Measurements from ENCODE around the gene LCN10.
A peak's percentile ranks its signal among the peaks of the same experiment; 100 is the strongest.
"Not testable (repeated sequence)": the region's sequence is repeated elsewhere in the genome, so short reads cannot be mapped to it uniquely, and the experiment has no call there.

Gene LCN10

DNA sequence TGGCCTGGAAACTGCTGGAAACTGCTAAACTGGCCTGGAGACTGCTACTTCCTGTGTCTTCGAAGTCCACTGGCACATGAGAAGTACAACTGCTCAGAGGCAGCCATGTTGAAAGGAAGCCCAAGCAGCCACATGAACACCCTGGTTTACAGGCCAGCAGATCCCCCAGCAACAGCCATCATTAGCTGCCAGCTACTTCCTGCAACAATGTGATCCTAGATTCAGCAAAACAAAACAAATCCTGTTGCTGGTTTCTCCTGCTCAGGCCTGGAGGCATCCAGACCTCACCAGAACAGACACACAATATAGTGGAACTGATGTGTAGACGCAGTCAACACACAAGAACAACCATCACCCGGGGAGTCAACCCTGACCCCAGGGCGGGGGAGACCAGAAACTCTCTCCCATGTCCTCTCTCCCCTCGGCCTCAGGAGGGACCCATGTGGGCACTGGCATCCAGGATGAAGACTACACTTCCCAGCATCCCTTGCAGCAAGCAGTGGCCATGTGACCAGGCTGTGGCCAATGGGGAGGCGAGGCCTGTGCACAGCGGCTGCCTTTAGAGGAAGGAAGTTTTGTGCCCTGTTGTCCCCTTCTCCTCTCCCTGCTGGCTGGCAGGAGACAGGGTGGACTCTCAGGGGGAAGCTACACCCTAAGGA, 30.8 kb upstream of the LCN10 start:
- FAIRE-seq (peak; percentile 24), DNase-seq (ENCODE audit: extremely low spot score, insufficient read length, low read depth) (no peak)

DNA sequence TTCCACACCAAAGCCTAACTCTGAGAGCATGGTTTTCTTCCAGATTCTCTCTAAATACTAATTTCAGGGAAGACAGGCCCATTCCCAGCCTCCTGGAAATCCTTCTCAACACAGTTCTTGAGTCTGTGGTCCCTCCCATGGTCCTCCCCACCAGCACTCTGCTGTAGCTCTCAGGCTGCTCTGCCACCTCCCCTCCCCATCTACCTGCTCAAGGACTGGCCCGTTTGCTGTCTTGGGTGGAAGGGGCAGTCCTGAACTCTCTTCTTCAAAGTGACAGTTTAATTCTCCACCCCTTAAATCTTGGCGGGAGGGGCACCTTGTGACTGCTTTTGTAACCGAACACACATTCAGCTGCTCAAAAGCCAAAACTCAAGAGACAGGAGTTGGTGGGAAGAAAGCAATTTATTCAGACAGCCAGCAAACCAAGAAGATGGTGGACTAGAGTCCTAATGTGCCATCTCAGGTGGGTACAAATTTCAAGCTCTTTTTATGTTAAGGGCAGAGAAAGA, 29.2 kb upstream of the LCN10 start:
- FAIRE-seq = no peak

DNA sequence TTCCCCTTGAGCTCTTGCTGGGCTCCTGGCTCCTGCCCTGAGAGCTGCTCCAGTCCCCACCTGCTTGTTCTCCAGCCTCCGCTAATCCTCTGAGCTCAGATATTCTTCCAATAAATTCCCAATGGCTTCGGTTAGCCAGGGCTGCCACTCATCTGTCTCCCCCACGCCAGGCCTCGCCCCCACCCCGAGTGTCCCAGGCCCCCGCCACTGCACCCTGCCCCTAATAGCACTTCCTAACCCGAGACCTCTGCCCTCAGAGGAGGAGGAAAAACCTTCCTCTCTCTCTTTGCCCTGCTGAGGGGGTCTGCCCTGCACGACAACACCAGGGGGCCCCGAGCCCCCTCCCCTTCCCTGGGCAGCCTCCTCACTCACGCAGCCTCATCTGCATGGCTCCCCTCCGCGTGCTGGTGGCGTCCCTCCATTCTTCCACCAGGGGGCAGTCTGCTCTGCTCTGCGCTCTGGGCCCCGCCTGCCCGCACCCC, 27.0 kb upstream of the LCN10 start:
- no peak for DNase-seq (ENCODE audit: extremely low spot score, insufficient read length, low read depth)
- no peak for FAIRE-seq

More for the DNA sequence above, 29.2 kb upstream of the LCN10 start:
- no peak for DNase-seq (ENCODE audit: extremely low spot score, insufficient read length, low read depth)

DNA sequence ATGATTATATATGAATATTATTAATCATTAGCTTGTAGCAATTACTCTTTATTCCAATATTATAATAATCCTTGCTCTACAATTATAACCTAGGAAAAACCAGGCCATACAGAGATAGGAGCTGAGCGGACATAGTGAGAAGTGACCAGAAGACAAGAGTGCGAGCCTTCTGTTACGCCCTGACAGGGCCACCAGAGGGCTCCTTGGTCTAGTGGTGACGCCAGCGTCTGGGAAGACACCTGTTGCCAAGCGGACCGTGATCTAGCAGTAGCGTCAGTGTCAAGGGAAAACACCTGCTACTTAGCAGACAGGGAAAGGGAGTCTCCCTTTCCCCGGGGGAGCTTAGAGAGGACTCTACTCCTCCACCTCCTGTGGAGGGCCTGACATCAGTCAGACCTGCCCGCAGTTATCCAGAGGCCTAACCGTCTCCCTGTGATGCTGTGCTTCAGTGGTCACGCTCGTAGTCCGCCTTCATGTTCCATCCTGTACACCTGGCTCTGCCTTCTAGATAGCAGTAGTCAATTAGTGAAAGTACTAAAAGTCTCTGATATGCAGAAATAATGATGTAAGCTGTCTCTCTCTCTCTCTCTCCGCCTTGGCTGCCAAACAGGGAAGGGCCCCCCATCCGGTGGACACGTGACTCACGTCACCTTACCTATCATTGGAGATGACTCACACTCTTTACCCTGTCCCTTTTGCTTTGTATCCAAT, 23.8 kb upstream of the LCN10 start:
- not testable (repeated sequence) for DNase-seq (ENCODE audit: extremely low spot score, insufficient read length, low read depth)
- peak; percentile 83 for FAIRE-seq

DNA sequence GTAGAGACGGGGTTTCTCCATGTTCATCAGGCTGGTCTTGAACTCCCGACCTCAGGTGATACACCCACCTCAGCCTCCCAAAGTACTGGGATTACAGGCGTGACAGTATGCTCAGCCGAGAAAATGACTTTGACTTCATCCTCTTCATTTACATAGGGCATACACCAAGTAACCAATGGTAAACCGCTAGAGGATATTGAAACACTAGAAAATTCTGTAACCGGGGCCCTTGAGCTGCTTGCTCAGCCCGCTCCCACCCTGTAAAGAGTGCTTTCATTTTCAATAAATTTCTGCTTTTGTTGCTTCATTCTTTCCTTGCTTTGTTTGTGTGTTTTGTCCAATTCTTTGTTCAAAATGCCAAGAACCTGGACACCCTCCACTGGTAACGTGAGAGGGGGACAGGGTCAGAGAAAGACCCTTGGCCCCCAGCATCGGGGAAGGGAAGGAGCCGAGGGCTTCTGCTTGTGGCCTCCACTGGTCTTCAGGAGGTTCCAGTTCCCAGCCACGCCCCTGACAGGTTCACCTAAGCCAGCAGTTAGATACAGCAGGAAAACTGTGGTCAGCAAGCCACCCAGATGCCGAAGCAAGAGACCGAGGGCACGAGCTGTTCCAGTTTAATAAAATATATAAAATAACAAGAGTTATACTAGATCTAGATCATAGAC, 23.1 kb upstream of the LCN10 start:
- not testable (repeated sequence) for DNase-seq (ENCODE audit: extremely low spot score, insufficient read length, low read depth)
- FAIRE-seq = peak; percentile 81

DNA sequence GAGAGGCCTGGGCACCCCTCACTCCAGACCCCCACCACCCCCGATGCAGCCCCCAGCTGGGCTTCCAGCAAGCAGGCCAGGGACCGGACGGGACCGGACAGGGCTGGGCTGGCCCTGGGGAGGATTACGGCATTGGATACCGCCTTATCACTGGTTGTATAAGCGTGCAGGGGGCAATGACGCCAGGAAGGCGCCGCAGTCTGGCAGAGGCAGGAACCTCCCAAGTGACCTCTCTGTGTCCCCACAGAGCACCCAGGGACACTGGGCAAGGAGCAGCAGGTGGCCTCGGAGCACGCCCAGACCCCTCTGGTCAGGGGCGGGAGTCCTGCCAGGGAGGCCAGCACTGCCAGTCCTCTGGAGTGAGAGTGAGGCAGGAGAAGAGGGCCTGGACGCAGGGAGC, 22.3 kb upstream of the LCN10 start:
- no peak for DNase-seq (ENCODE audit: extremely low spot score, insufficient read length, low read depth)
- no peak for FAIRE-seq

DNA sequence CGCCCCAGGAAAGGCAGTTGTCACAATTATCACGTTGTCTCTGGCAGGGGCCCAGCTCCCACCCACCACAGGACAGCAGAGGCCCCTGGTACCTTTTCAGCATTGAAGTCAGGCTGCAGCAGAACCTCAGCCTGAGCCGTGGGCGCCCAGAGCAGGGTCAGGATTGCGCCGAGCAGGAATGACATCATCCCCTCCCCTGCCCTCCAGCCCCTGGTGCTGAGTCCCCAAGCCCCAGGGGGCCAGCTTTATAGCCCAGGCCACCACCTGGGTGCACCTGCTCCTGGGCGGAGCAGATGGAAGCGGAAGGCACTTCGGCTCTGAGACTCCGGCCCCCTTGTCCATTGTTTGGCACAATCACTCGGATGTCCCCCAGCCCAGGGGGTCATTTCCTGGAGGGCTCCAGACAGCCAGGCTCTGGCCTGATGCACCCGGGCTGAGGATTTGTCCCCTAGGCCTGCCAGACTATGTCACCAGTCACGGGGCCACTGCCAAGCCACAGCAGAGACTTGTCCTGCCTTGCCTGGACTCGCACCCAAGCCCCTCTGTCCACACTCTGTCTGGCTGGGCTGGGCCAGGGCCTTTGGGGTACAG, 21.7 kb upstream of the LCN10 start, which contains the start of gene LCN15:
LCN15 (minus strand) TSS at position 218 of the 591 bp plus-strand sequence; CDS start at position 188, 30 bp downstream.
- DNase-seq (ENCODE audit: extremely low spot score, insufficient read length, low read depth) (no peak), FAIRE-seq (no peak)

DNA sequence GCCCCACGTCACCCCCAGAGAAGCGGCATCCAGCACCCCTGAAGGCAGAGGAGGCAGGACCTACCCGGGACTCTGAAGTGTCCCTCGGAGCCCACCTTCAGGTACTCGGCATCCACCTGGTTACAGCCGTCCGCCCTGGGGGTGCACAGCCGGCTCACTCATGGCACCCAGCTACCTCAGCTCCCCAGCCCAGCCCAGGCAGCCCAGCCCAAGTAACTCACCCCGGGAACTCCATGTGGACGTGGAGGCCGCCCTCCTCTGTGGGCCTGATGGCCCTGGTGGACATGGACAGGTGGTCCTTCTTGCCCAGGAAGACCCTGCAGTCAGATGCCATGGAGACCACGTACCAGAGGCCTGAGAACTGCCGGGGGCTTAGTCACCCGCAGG, 20.9 kb upstream of the LCN10 start:
- FAIRE-seq = no peak

DNA sequence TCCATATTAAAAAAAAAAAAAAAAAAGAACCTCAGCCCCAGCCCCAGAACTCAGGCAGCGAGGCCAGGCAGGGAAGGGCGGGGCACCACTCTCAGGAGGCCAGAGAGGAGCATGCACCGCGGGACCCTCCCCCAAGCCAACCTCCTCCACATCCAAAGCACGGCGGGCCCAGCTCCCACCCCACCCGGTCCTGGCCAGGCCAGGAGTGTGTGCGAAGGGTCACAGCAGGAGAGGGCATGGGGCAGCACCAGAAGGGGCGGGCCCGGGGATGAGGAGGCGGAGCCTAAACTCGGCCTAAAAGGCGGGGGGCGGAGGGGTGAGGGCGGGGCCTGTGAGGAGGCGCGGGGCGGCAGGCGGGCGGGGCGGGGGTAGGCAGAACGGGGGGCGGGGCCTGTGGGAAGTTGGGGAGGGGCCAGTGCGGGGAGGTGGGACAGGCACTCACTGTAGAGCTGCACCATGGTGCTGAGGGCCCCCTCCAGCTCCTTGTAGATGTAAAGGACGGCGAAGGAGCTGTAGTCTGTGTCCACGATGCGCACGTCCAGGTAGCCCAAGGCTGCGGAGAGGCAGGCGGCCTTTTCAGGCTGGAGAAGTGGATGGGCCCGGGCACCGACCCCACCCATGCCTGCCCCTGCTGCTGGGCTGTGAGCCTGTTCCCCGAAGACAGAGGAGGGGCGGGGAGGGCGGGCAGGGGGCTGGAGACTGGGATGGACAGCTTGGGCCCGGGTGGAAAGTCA, 20.3 kb upstream of the LCN10 start:
- no peak for DNase-seq (ENCODE audit: extremely low spot score, insufficient read length, low read depth)
- no peak for FAIRE-seq

More for the DNA sequence above, 20.9 kb upstream of the LCN10 start:
- DNase-seq (ENCODE audit: extremely low spot score, insufficient read length, low read depth) = no peak

DNA sequence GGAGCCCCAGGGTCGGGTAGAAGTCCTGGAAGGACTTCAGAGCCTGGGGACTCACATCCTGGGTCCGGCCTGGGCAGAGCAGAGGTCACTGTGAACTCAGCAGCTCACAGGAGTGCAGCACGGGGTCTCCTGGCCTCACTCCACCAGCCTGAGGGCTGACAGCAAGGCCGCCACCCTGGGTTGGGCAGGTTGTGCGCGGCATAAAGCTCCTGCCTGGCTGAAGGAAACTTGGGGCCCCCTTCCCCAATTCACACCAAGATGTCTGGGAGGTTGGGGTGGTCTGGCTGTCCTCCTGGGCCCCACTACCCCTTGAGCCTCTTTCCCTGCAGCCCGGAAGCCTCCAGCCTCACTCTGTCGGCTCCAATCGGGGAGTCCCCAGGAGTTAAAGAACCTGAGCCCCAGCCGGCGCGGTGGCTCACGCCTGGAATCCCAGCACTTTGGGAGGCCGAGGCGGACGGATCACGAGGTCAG, 19.5 kb upstream of the LCN10 start:
- no peak for FAIRE-seq
- no peak for DNase-seq (ENCODE audit: extremely low spot score, insufficient read length, low read depth)

DNA sequence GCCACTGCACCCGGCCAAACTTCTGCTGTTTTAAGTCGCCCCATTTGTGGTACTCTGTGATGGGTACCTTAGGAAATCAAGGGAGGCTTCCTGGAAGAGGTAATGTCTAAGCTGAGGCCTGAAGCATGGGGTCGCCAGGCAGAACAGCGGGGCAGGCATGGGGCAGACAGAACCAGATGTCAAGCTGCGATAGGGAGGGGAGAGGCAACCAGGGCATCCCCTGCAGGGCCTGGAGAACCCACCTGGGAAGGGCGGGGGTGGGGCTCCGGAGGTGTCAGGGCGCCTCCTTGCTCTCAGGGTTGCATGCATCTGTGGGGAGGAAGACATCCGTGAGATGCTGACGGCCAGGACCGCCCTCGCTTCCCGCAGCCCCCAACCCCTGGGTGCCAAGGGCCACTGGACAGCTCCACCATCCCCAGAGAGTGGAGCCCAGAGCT, 18.8 kb upstream of the LCN10 start:
- no peak for FAIRE-seq

DNA sequence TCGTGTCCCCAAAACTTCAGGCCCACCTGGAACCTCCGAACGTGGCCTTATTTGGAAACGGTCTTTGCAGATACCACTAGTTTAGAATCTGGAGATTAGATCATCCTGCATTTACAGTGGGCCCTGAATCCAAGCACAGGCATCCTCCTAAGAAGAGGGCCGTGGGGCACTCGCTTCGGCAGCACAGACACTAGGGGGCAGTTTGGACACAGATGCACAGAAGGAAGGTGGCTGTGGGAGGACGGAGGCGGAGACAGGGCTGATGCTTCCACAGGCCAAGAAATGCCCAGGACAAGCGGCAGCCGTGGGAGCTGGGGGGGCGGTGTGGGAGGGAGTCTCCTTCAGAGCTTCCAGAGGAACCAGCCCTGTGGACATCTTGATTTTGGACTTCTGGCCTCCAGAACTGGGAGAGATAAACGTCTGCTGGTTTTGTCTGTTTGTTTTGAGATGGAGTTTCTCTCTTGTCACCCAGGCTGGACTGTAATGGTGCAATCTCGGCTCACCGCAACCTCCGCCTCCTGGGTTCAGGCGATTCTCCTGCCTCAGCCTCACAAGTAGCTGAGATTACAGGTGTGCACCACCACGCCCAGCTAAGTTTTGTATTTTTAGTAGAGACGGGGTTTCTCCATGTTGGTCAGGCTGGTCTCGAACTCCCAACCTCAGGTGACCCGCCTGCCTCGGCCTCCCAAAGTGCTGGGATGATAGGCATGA, 18.2 kb upstream of the LCN10 start:
- FAIRE-seq = peak; percentile 82
- DNase-seq (ENCODE audit: extremely low spot score, insufficient read length, low read depth) = not testable (repeated sequence)

More for the DNA sequence above, 18.8 kb upstream of the LCN10 start:
- DNase-seq (ENCODE audit: extremely low spot score, insufficient read length, low read depth) = no peak

DNA sequence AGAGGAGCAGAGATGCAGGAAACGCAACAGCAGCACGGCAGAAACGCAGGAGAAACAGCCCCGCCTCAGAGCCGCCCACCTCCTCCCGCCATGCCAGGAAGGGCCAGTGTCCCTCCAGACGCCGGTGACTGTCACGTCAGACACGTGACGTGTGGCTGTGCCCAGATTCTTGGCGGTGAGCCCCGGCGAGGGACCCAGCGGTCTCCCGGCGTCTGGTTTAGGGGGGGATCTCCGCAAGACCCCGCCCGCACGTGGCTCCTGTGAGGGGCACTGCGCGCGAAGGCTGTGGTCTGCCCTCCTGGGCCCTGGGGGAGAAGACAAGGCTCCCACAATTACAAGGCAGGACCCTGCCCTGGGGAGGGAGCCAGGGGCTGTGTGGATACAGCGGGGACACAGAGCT, 17.7 kb upstream of the LCN10 start:
- no peak for FAIRE-seq
- DNase-seq (ENCODE audit: extremely low spot score, insufficient read length, low read depth) = no peak

DNA sequence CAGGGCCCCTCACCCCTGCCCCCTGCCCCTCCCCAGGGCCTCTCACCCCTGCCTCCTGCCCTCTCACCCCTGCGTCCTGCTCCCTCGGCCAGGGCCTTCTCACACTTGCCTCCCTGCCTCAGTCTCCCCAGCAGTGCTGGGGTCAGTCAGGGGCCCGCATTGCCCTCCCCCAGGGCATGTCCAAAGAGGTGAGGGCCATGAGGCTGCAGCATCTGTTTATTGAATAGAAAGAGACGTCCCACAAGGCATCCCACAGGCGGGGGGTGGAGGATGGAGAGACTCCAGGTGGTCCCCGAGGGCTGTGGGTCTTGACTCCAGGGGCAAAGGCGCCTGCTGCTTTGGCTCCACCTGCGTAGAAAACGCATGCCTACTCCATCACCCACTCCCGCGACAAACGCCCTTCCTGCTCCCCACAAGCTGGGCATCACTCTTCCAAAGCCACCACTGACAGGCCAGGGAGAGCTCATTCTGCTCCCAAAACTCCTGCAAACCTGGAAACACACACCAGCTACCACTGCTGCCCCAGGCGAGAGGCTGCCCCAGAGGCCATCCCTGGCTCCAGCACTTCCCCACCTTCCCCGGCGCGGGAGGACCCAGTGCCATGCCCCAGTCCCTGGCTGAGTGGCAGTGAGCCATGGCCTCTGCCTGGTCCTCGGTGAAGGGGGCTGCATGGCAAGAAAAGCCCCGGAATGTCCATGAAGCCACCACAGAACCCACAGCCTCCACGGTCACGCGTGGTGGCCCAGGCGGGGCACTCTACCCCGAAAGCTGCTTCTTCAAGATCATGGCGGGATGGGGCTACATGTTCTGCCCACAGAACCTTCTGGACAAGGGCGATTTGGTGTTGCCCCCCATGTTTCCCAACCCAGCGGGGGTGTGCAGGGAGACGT, 16.9 kb upstream of the LCN10 start:
- no peak for DNase-seq (ENCODE audit: extremely low spot score, insufficient read length, low read depth)

DNA sequence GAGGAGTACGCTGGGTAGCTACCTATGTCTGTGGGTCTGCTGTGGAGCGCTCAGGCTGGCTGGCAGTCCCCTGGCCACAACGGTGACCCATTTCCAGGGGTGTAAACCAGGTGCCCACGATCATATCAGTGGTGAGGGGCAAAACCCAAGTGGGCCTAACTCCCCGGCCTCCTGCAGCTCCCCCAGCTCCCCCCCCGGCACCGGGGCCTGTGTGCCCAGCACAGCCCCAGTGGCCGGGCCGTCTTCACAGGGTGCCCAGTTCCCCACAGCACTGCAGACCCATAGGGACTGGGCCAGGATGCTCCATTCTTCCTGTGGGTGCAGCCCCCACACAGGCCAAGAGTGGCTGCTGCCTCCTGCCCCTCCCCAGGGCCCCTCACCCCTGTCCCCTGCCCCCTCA, 16.3 kb upstream of the LCN10 start:
- no peak for FAIRE-seq
- no peak for DNase-seq (ENCODE audit: extremely low spot score, insufficient read length, low read depth)

More for the DNA sequence above, 16.9 kb upstream of the LCN10 start:
- FAIRE-seq = no peak

DNA sequence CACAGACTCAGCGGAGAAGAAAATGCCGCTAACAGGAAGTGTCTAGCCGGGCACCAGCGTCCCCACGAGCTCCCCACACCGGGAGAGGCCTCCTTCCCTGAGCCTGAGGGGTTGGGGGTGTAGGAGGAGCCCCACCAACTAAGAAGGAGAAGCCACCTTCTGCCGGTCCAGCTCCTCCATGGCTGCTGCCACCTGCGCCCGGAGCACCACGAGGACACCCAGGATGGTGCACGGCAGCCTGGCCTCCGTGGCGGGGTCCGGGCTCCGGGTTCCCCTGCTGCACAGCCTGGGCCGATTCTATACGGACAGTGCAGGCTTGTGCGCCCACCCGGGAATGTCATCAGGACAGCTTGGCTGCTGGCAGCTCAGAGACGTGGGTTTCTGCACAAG, 15.0 kb upstream of the LCN10 start:
- DNase-seq (ENCODE audit: extremely low spot score, insufficient read length, low read depth) (no peak), FAIRE-seq (no peak)

DNA sequence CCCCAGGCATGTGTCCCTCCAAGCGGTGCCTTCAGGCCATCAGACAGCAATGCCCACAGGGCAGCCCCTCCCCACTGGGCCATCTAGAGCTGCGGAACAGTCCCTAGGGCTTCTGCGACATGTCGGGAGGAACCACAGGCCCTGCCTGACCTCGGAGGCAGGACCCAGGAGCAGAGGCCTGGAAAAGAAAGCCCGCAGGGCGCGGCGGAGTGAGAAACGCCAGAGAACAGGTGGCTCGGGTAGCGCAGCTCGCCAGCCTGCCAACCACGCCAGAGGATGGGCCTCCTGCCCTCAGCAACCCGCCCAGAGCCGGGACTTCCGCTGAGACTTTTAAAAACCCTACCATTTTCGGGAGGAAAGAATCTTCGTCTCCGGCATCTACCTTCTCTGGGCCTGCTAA, 14.6 kb upstream of the LCN10 start:
- FAIRE-seq (no peak), DNase-seq (ENCODE audit: extremely low spot score, insufficient read length, low read depth) (no peak)

DNA sequence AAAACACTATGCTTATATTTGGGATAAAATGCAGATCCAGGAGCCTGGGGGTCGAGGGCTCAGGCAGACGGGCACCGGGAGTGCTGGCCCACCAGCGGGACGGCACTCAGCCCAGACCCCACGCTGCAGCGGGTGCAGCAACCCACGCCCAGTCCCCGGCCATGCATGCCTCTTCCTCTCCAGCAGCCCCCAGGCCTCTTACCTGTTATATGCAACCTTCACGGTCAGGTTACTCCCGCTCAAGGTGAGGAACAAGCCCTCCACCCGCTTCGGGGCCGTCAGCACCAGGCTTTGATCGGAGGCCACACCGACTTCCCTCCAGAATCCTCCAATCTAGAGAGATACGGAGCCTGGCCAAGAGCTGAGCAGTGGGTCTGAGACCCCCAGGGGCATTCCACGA, 14.1 kb upstream of the LCN10 start:
- no peak for FAIRE-seq

More for the DNA sequence above, 14.1 kb upstream of the LCN10 start:
- DNase-seq (ENCODE audit: extremely low spot score, insufficient read length, low read depth) = no peak
